HS-27A (cell line): ENCODE measurements around the gene MPZL1.
A peak's percentile ranks its signal among the peaks of the same experiment; 100 is the strongest.
"Not testable (repeated sequence)": the region's sequence is repeated elsewhere in the genome, so short reads cannot be mapped to it uniquely, and the experiment has no call there.

ENCODE experiments used
- DNase-seq: peaks from one replicate; pipeline ENCODE4 v3.0.0-alpha.2; 2012; ENCODE audit warnings: low read depth, missing footprints

The MPZL1 gene

GRCh38 chr1:167812972-167813371, 91.2 kb downstream of the MPZL1 start:
- no peak for DNase-seq

GRCh38 chr1:167815650-167816049, 93.9 kb downstream of the MPZL1 start:
- DNase-seq, result no peak

- DNase-seq, result peak; percentile 72
Measured at GRCh38 chr1:167819849-167820683, 98.3 kb downstream of the MPZL1 start.

GRCh38 chr1:167820684-167821355, 99.0 kb downstream of the MPZL1 start:
- no peak for DNase-seq

- no peak for DNase-seq
Measured at GRCh38 chr1:167821356-167821685, 99.5 kb downstream of the MPZL1 start.

- DNase-seq, result no peak
Measured at GRCh38 chr1:167821969-167822685, 100.3 kb downstream of the MPZL1 start.

- no peak for DNase-seq
Measured at GRCh38 chr1:167824163-167824794, 102.5 kb downstream of the MPZL1 start.

GRCh38 chr1:167825419-167826079, 103.8 kb downstream of the MPZL1 start:
- no peak for DNase-seq

- DNase-seq, result no peak
Measured at GRCh38 chr1:167826127-167826526, 104.3 kb downstream of the MPZL1 start.

GRCh38 chr1:167829868-167830267, 108.1 kb downstream of the MPZL1 start:
- DNase-seq, result no peak

- not testable (repeated sequence) for DNase-seq
Measured at GRCh38 chr1:167830668-167831067, 108.9 kb downstream of the MPZL1 start.

- no peak for DNase-seq
Measured at GRCh38 chr1:167832693-167833092, 110.9 kb downstream of the MPZL1 start.

GRCh38 chr1:167833904-167834303, 112.1 kb downstream of the MPZL1 start:
- no peak for DNase-seq

GRCh38 chr1:167836197-167836596, 114.4 kb downstream of the MPZL1 start:
- no peak for DNase-seq

GRCh38 chr1:167837326-167837725, 115.5 kb downstream of the MPZL1 start:
- DNase-seq, result no peak

- no peak for DNase-seq
Measured at GRCh38 chr1:167839009-167839408, 117.2 kb downstream of the MPZL1 start.
